Upper lobe of left lung (tissue), 6 donors: Measurements from ENCODE around the gene METTL22. TPM values are rescaled to one million over a fixed set of nuclear protein-coding genes. Genes with fewer than 3 reads are reported as not detected.

Experiments used
- ATAC-seq, 2 donors: fragments of 200-7000 bp; cut with Tn5 transposase; one replicate each; pipeline ENCODE4 v1.9.1; 2022; ENCODE audit warnings: mild to moderate bottlenecking in 2 of 2, moderate library complexity in 2 of 2; ENCODE audit not compliant: low FRiP score in 2 of 2
- DNase-seq, 2 donors: peaks; one replicate each; pipeline ENCODE4 v3.0.0-alpha.2; 2019 to 2020
- H3K27ac ChIP-seq, 4 donors: fragments of 200-600 bp; sonication (generic); one replicate each; pipeline ENCODE4 v1.5.1; 2016 to 2019
- H3K27me3 ChIP-seq, 4 donors: fragments of 200-600 bp; sonication (generic); one replicate each; pipeline ENCODE4 v1.5.1; 2017 to 2019
- H3K36me3 ChIP-seq, 4 donors: fragments of 200-600 bp; sonication (generic); one replicate each; pipeline ENCODE4 v1.5.1; 2016 to 2019
- H3K4me1 ChIP-seq, 4 donors: fragments of 200-600 bp; sonication (generic); one replicate each; pipeline ENCODE4 v1.5.1; 2018 to 2019
- H3K4me3 ChIP-seq, 4 donors: fragments of 200-600 bp; sonication (generic); one replicate each; pipeline ENCODE4 v1.5.1; 2017 to 2019; ENCODE audit warnings: mild to moderate bottlenecking in 2 of 4, moderate library complexity in 1 of 4
- H3K9me3 ChIP-seq, 4 donors: fragments of 200-600 bp; sonication (generic); one replicate each; pipeline ENCODE4 v1.5.1; 2018 to 2019
- EP300 ChIP-seq, 4 donors: sonication (generic); formaldehyde crosslinking; IDR thresholded peaks; one replicate each; pipeline ENCODE4 v1.5.1; 2017; ENCODE audit warnings: antibody characterized with exemption in 4 of 4, control low read depth in 2 of 4
- POLR2A ChIP-seq, 4 donors: fragments of 450-650 bp; IDR thresholded peaks; one replicate each; pipeline ENCODE4 v1.5.1; 2016 to 2017; ENCODE audit warnings: antibody characterized with exemption in 4 of 4, mild to moderate bottlenecking in 2 of 4
- POLR2AphosphoS5 ChIP-seq, 2 donors: sonication (generic); formaldehyde crosslinking; IDR thresholded peaks; one replicate each; pipeline ENCODE4 v1.5.1; 2017; ENCODE audit warnings: antibody characterized with exemption in 2 of 2
- WGBS, 2 donors: methylation state at CpG; one replicate each; pipeline ENCODE4 v1.1.5; 2017 to 2018; 5-methylcytosine and 5-hydroxymethylcytosine counted together
- total RNA-seq, 6 donors: library from RNA; depleted of rRNA in 4 of 6; stranded (reverse); fragments of >200 nt in 4 of 6; gene quantifications; one replicate each; pipeline versions ENCODE4 v1.1.0 to v1.2.1, GENCODE V29; 2016 to 2021
- TF ChIP-seq, protein P1 (sequence below), 6 experiments: fragments of 450-650 bp in 4 of 6; fragments of 200-600 bp in 2 of 6; sonication (generic) in 2 of 6; IDR thresholded peaks; one replicate each; pipeline ENCODE4 v1.5.1; 2016 to 2019; ENCODE audit warnings: antibody characterized with exemption in 6 of 6
- donor health status: DM: no; HTN: no; CAD: no; lungs with moderate emphysema.
- donor health status: DM: no; HTN: yes; CAD: no; lungs with severe emphysema.

Gene METTL22
- total RNA-seq, 6 donors from 2014 or later: 22.3 to 118 (median 36.5) TPM

DNA sequence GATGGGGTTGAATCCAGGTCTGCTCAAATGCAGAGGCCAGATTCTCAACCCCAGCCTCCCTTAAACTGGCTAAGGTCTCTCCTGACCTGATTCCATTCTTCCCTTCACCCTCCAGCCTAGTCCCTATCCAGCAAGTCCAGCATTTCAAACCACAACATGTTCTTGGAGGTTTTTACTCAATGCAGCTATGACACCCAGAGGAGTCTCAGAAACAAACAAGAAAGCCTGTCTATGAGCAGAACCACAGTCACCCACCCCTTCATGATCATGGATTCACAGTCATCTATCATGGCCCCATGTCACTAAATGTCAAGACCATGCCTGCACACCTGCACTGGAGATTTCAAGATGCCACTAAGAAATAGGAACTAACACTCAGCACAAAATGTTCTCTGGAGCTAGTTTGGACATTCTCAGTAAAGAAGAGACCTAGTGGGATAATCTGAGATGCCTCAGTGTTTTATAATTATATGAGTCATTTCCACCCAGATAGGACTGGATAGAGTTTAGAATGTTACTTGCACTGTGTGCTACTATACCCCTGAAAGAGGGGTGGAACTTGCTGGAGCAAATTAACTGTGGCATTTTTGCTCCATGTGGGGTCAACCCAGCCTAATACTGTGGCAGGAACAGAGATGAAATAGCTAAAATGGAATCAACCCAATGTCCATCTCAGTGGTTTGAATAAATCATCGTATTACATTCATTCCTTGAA is 9.5 kb upstream of the METTL22 start:
- H3K27ac ChIP-seq: no peak overlapping the region
- H3K27me3 ChIP-seq: no peaks in the 10 kb centered on the region
- H3K4me1 ChIP-seq: no peaks in the 10 kb centered on the region
- 67 to 88% methylated on average over 1 of the region's 1 CpG for WGBS, 2 donors
- H3K36me3 ChIP-seq: no peaks in the 10 kb centered on the region
- no peak overlapping the region for H3K4me3 ChIP-seq
- ATAC-seq (no peak), DNase-seq (no peak)
- TF ChIP-seq POLR2A (IDR thresholded peaks at IDR 0.05): no peak
- TF ChIP-seq, protein P1, sequence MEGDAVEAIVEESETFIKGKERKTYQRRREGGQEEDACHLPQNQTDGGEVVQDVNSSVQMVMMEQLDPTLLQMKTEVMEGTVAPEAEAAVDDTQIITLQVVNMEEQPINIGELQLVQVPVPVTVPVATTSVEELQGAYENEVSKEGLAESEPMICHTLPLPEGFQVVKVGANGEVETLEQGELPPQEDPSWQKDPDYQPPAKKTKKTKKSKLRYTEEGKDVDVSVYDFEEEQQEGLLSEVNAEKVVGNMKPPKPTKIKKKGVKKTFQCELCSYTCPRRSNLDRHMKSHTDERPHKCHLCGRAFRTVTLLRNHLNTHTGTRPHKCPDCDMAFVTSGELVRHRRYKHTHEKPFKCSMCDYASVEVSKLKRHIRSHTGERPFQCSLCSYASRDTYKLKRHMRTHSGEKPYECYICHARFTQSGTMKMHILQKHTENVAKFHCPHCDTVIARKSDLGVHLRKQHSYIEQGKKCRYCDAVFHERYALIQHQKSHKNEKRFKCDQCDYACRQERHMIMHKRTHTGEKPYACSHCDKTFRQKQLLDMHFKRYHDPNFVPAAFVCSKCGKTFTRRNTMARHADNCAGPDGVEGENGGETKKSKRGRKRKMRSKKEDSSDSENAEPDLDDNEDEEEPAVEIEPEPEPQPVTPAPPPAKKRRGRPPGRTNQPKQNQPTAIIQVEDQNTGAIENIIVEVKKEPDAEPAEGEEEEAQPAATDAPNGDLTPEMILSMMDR (IDR thresholded peaks at IDR 0.05): no peak
- TF ChIP-seq POLR2AphosphoS5 (IDR thresholded peaks at IDR 0.05): no peak
- TF ChIP-seq EP300 (IDR thresholded peaks at IDR 0.05): no peak
- H3K9me3 ChIP-seq: no peaks in the 10 kb centered on the region

DNA sequence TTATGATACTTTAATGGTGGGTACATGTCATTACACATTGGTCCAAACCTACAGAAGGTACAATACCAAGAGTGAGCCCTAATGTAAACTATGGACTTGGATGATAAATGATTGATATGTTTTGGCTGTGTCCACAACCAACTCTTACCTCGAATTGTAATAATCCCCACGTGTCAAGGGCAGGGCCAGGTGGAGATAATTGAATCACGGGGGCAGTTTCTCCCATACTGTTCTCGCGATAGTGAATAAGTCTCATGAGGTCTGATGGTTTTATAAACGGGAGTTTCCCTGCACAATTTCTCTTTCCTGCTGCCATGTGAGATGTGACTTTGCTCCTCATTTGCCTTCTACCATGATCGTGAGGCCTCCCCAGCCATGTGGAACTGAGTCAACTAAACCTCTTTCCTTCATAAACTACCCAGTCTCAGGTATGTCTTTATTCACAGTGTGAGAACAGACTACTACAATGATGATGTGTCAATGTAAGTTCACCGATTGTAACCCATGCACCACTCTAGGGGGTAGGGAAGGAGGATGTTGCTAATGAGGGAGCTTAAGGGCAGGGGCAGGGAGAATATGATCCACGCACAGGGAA is 7.0 kb upstream of the METTL22 start:
- ATAC-seq: no peak
- TF ChIP-seq EP300 (IDR thresholded peaks at IDR 0.05) (no peak), POLR2A (IDR thresholded peaks at IDR 0.05) (no peak), POLR2AphosphoS5 (IDR thresholded peaks at IDR 0.05) (no peak)
- TF ChIP-seq, protein P1 (IDR thresholded peaks at IDR 0.05): no peak
- H3K27me3 ChIP-seq: no peaks in the 10 kb centered on the region
- no peaks in the 10 kb centered on the region for H3K4me1 ChIP-seq
- DNase-seq: no peak
- H3K9me3 ChIP-seq: no peaks in the 10 kb centered on the region
- no peak overlapping the region for H3K4me3 ChIP-seq
- H3K27ac ChIP-seq: no peak overlapping the region
- WGBS, 2 donors: 54 to 64% methylated on average over 9 of the region's 9 CpGs
- H3K36me3 ChIP-seq: no peaks in the 10 kb centered on the region

DNA sequence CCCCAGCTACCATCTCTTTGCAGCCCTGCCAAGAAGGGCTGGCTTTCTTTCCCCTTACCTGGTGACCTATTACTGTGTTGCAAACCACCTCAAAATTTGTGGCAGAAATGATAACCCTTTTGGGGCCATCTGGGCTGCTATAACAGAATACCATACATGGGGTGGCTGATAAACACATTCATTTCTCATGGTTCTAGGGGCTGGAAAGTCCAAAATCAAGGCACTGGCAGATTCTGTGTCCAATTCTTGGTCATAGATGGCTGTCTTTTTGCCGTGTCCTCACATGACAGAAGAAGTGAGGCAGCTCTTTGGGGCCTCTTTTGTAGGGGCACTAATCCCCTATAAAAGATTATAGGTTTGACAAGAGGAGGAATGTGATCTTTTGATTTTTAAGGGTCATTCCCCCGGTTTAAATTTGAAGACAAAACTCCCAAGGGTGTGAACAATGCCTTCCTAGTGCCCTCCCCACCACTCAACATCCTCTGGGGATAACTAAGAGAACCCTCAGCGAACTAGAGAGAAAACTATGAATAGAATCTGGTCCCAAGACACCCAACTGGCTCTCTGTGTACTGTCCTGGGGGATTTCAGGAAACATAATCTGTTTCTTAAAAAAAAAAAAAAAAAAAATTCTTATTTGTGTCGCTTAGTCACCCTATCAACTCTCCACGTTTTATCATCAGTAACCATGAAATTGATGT is 1.7 kb upstream of the METTL22 start:
- TF ChIP-seq EP300 (IDR thresholded peaks at IDR 0.05) (no peak), POLR2AphosphoS5 (IDR thresholded peaks at IDR 0.05) (no peak), POLR2A (IDR thresholded peaks at IDR 0.05) (no peak)
- TF ChIP-seq, protein P1 (IDR thresholded peaks at IDR 0.05): no peak
- ATAC-seq: no peak
- Histone ChIP-seq H3K27me3 (no peaks in the 10 kb centered on the region), H3K9me3 (no peaks in the 10 kb centered on the region), H3K27ac (no peak overlapping the region), H3K4me1 (peaks cover 9 to 24% (median 16%) of the 10 kb centered on the region in 4 donors), H3K36me3 (peaks cover 0 to 3% (median 0%) of the 10 kb centered on the region in 4 donors), H3K4me3 (no peak overlapping the region)
- 73 to 77% methylated on average over 5 of the region's 5 CpGs for whole genome bisulfite sequencing, 2 donors
- DNase-seq: no peak

DNA sequence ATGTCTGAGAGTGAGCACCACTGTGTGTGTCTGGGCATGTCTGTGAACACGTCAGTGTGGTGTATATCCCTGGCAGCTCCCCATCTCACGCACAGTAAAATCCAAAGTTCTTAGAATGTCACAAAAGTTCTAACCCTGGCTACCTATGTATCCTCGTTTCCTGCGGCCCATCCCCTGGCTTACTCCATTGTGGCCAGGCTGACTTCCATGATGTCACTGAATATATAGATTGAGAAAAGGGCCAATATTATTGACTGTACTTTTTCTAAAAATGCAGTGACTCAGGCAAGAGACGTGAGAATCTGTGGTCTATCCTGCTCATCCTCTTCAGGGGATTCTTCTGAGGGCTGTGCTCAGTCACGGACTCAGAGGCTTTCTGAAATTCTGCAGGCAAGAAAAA is 963 bp upstream of the METTL22 start:
- no peak for DNase-seq
- peaks cover 0 to 6% (median 3%) of the 10 kb centered on the region in 4 donors for H3K36me3 ChIP-seq
- no peaks in the 10 kb centered on the region for H3K9me3 ChIP-seq
- H3K4me3 ChIP-seq: no peak overlapping the region
- no peak for ATAC-seq
- H3K27me3 ChIP-seq: no peaks in the 10 kb centered on the region
- H3K27ac ChIP-seq: no peak overlapping the region
- TF ChIP-seq EP300 (IDR thresholded peaks at IDR 0.05) (no peak), POLR2AphosphoS5 (IDR thresholded peaks at IDR 0.05) (no peak), POLR2A (IDR thresholded peaks at IDR 0.05) (no peak)
- TF ChIP-seq, protein P1 (IDR thresholded peaks at IDR 0.05): no peak
- WGBS, 2 donors: 74 to 86% methylated on average over 6 of the region's 6 CpGs
- peaks cover 9 to 24% (median 16%) of the 10 kb centered on the region in 4 donors for H3K4me1 ChIP-seq
